PC-9 (cell line): ENCODE data around the gene TMEM198. TPM values are rescaled to one million over a fixed set of nuclear protein-coding genes. Genes with fewer than 3 reads are reported as not detected.

ENCODE experiments used
- BruUV-seq: library from RNA; stranded (reverse); fragments of 400-500 nt; replicated peaks from 2 replicates; lab custom pipeline; 2021; lab: Mats Ljungman, UMichigan
- CTCF ChIA-PET: fragments of 300-600 bp; sonication (Branson Sonifier 250); formaldehyde crosslinking; loops from one replicate; lab custom pipeline; 2022; ENCODE audit warnings: antibody characterized with exemption; lab: Charles Lee
- POLR2A ChIA-PET: fragments of 300-600 bp; sonication (Branson Sonifier 250); formaldehyde crosslinking; loops from one replicate; lab custom pipeline; 2022; ENCODE audit warnings: antibody characterized with exemption; ENCODE audit not compliant: unreplicated experiment; lab: Charles Lee
- DNase-seq, 2 experiments: peaks; one replicate each; pipeline versions ENCODE4 v3.0.0 to v3.0.0-alpha.2; 2015 to 2022; ENCODE audit warnings: mixed read lengths in 1 of 2
- H2AFZ ChIP-seq: fragments of 200-600 bp; sonication (generic); 2 replicates; pipeline ENCODE4 v1.8.1; 2017; ENCODE audit warnings: antibody characterized with exemption
- H3F3A ChIP-seq: fragments of 200-600 bp; sonication (generic); 2 replicates; pipeline ENCODE4 v1.8.1; 2017; ENCODE audit warnings: antibody characterized with exemption, mild to moderate bottlenecking, low read depth; ENCODE audit not compliant: insufficient read depth
- H3K27ac ChIP-seq: fragments of 200-600 bp; sonication (generic); 2 replicates; pipeline ENCODE4 v1.6.1; 2016; ENCODE audit warnings: mixed run types
- H3K27me3 ChIP-seq: fragments of 200-600 bp; sonication (generic); 2 replicates; pipeline ENCODE4 v1.6.1; 2016; ENCODE audit warnings: low read depth, mixed run types; ENCODE audit not compliant: insufficient read depth
- H3K36me3 ChIP-seq: fragments of 200-600 bp; sonication (generic); 2 replicates; pipeline ENCODE4 v1.6.1; 2016; ENCODE audit warnings: low read depth, mixed run types
- H3K4me1 ChIP-seq: fragments of 200-600 bp; sonication (generic); replicated peaks from 2 replicates; pipeline ENCODE4 v1.6.1; 2016; ENCODE audit warnings: mixed run types; ENCODE audit not compliant: insufficient read depth
- H3K4me2 ChIP-seq: fragments of 200-600 bp; sonication (generic); 2 replicates; pipeline ENCODE4 v1.6.1; 2017; ENCODE audit warnings: mixed run types
- H3K4me3 ChIP-seq: fragments of 200-600 bp; sonication (generic); 2 replicates; pipeline ENCODE4 v1.6.1; 2016; ENCODE audit warnings: mixed run types
- H3K79me2 ChIP-seq: fragments of 200-600 bp; sonication (generic); 2 replicates; pipeline ENCODE4 v1.6.1; 2017; ENCODE audit warnings: low read depth, mixed run types
- H3K9me2 ChIP-seq: fragments of 200-600 bp; sonication (generic); 2 replicates; pipeline ENCODE4 v1.8.1; 2017; ENCODE audit warnings: mild to moderate bottlenecking; ENCODE audit not compliant: insufficient read depth
- H3K9me3 ChIP-seq: fragments of 200-600 bp; sonication (generic); 2 replicates; pipeline ENCODE4 v1.8.1; 2016; ENCODE audit warnings: low read depth; ENCODE audit not compliant: insufficient read depth
- H4K20me1 ChIP-seq: fragments of 200-600 bp; sonication (generic); 2 replicates; pipeline ENCODE4 v1.8.1; 2017; ENCODE audit not compliant: insufficient read depth
- EZH2 ChIP-seq: fragments of 200-600 bp; sonication (generic); IDR thresholded peaks from 2 replicates; pipeline ENCODE4 v1.8.0; 2017; ENCODE audit warnings: antibody characterized with exemption, low read depth
- intact Hi-C: fragments of 100-400 bp; cut with micrococcal nuclease; formaldehyde crosslinking; loops from one replicate; pipeline ENCODE4 v1.10.0; 2022; ENCODE audit not compliant: unreplicated experiment
- total RNA-seq: library from RNA; stranded (reverse); gene quantifications from 2 replicates; pipeline ENCODE4 v1.2.3, GENCODE V29; 2021
- TF ChIP-seq, protein P1 (sequence below): fragments of 200-600 bp; sonication (generic); conservative IDR thresholded peaks from 2 replicates; pipeline ENCODE4 v1.6.1; 2017; ENCODE audit warnings: mixed run types, antibody characterized with exemption, mild to moderate bottlenecking, moderate library complexity

Gene TMEM198
- total RNA-seq, 1 experiment from 2014 or later: 3.6 TPM

DNA sequence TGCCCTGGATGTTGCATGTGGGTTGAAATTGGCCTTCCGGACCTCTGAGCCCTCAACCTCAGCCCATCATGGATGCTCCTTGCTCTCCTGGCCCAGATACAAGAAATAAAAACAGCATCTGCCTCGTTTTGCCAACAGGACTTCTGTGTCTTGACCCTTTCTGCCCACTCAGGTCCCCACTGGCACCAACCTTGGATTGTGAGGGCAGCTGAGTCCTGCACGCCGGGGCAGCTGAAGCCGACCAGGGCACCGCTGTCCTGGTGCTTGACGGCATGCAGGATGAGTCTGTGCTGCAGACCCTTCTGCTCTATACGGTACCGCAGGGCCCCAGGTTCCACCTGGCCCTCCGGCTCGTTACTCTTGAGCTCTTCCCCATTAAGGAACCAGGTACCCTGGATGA lies 22.8 kb downstream of the TMEM198 start:
- CTCF ChIA-PET: interaction anchor here (0.6 kb wide), 1 partner anchor 1869 kb away, joined by 10 read pairs; no protein-coding TSS in a partner anchor
- Histone ChIP-seq H3K4me3 (no peak overlapping the region), H3K4me2 (no peak overlapping the region), H4K20me1 (no peaks in the 10 kb centered on the region), H3K36me3 (no peaks in the 10 kb centered on the region), H3F3A (peaks cover 13% of the 10 kb centered on the region), H3K9me2 (no peaks in the 10 kb centered on the region), H3K27me3 (no peaks in the 10 kb centered on the region), H2AFZ (no peak overlapping the region), H3K27ac (no peak overlapping the region), H3K79me2 (peaks cover 13% of the 10 kb centered on the region), H3K9me3 (no peaks in the 10 kb centered on the region), H3K4me1 (peaks cover 20% of the 10 kb centered on the region)
- DNase-seq: no peak
- no peak for TF ChIP-seq EZH2
- TF ChIP-seq, protein P1, sequence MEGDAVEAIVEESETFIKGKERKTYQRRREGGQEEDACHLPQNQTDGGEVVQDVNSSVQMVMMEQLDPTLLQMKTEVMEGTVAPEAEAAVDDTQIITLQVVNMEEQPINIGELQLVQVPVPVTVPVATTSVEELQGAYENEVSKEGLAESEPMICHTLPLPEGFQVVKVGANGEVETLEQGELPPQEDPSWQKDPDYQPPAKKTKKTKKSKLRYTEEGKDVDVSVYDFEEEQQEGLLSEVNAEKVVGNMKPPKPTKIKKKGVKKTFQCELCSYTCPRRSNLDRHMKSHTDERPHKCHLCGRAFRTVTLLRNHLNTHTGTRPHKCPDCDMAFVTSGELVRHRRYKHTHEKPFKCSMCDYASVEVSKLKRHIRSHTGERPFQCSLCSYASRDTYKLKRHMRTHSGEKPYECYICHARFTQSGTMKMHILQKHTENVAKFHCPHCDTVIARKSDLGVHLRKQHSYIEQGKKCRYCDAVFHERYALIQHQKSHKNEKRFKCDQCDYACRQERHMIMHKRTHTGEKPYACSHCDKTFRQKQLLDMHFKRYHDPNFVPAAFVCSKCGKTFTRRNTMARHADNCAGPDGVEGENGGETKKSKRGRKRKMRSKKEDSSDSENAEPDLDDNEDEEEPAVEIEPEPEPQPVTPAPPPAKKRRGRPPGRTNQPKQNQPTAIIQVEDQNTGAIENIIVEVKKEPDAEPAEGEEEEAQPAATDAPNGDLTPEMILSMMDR: no peak
- POLR2A ChIA-PET: no interaction called here
- BruUV-seq: no TSS peak
- intact Hi-C loops: no loop called here

DNA sequence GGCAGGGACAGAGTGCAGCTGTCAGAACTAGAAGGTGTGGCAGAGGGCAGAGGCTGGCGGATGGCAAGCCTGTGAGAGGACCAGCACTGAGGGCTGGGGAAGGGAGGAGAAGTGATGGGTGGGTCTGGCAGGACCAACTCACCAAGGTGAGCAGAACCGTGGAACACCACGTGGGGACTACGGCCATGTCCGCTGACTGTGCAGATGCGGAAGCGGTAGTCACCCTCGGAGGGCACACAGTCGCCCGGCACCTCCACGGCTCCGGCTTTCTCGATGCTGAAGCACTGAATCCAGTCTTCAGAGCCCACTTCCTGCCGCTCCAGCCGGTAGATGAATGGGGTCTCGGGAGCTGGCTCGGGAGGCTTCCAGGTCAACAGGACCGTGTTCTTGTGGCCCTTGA lies 23.3 kb downstream of the TMEM198 start:
- no peak overlapping the region for H3K4me3 ChIP-seq
- no TSS peak for BruUV-seq
- no peaks in the 10 kb centered on the region for H4K20me1 ChIP-seq
- TF ChIP-seq EZH2: no peak
- TF ChIP-seq, protein P1: no peak
- intact Hi-C loops: no loop called here
- H3K4me1 ChIP-seq: peaks cover 25% of the 10 kb centered on the region
- peaks cover 13% of the 10 kb centered on the region for H3F3A ChIP-seq
- ChIA-PET CTCF (no interaction called here), POLR2A (no interaction called here)
- H3K4me2 ChIP-seq: no peak overlapping the region
- no peak overlapping the region for H2AFZ ChIP-seq
- H3K27ac ChIP-seq: no peak overlapping the region
- H3K9me2 ChIP-seq: no peaks in the 10 kb centered on the region
- H3K36me3 ChIP-seq: no peaks in the 10 kb centered on the region
- H3K9me3 ChIP-seq: no peaks in the 10 kb centered on the region
- DNase-seq: no peak
- peaks cover 13% of the 10 kb centered on the region for H3K79me2 ChIP-seq
- no peaks in the 10 kb centered on the region for H3K27me3 ChIP-seq

DNA sequence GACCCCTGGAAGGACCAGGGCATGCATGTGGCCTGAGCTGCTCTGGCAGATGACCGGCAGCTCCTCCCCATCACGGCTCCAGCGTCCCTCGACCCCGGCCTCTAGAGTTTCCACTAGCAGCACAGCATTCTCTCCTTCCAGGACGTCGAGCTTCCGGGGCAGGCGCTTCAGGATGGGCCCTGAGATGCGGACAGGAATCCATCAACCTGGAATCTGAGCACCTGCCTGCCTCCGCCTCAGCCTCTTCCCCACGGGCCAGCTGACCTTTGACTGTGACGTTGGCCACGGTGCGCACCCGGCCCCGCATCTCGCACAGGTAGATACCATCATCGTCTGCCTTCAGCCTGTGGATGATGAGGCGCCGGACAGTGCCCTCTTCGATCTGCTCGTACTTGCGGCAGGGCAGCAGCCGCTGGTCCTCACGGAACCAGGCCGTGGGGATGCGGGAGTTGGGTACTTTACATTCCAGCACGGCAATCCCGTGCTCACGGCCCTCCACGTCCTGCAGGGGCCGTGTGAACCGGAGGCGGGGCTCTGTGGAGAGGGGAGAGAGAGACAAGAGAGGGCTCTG lies 24.0 kb downstream of the TMEM198 start:
- no TSS peak for BruUV-seq

More for the DNA sequence above, 24.0 kb downstream of the TMEM198 start:
- ChIA-PET POLR2A (no interaction called here), CTCF (no interaction called here)
- peaks cover 13% of the 10 kb centered on the region for H3F3A ChIP-seq
- peaks cover 13% of the 10 kb centered on the region for H3K79me2 ChIP-seq
- no peaks in the 10 kb centered on the region for H3K36me3 ChIP-seq
- no peak overlapping the region for H3K4me2 ChIP-seq
- no peaks in the 10 kb centered on the region for H3K9me3 ChIP-seq
- TF ChIP-seq, protein P1: no peak
- TF ChIP-seq EZH2: no peak
- H2AFZ ChIP-seq: no peak overlapping the region
- H3K9me2 ChIP-seq: no peaks in the 10 kb centered on the region
- H3K4me3 ChIP-seq: no peak overlapping the region
- no peak for DNase-seq
- no peak overlapping the region for H3K27ac ChIP-seq
- intact Hi-C loops: no loop called here
- H3K27me3 ChIP-seq: no peaks in the 10 kb centered on the region
- peaks cover 28% of the 10 kb centered on the region for H3K4me1 ChIP-seq
- no peaks in the 10 kb centered on the region for H4K20me1 ChIP-seq
